ENCODE measurements around the gene MUL1.
"Not testable (repeated sequence)": the region's sequence is repeated elsewhere in the genome, so short reads cannot be mapped to it uniquely, and the experiment has no call there.

The MUL1 gene

GRCh38 chr1:20530901-20531300 lies 22.9 kb upstream of the MUL1 start:
- no peak for TF ChIP-seq ZNF274 (IDR thresholded peaks at IDR 0.05; ENCODE audit: low read depth, low read length)
- no peak overlapping the region for H3K4me3 ChIP-seq (ENCODE audit: low read length)

- H3K4me3 ChIP-seq (ENCODE audit: low read length) = no peak overlapping the region
- TF ChIP-seq ZNF274 (IDR thresholded peaks at IDR 0.05; ENCODE audit: low read depth, low read length) = no peak
These were observed 22.4 kb upstream of the MUL1 start for GRCh38 chr1:20530306-20530705.

GRCh38 chr1:20528221-20528620 lies 20.3 kb upstream of the MUL1 start:
- H3K4me3 ChIP-seq (ENCODE audit: low read length) = no peak overlapping the region
- no peak for TF ChIP-seq ZNF274 (IDR thresholded peaks at IDR 0.05; ENCODE audit: low read depth, low read length)

GRCh38 chr1:20526267-20526666 lies 18.3 kb upstream of the MUL1 start:
- TF ChIP-seq ZNF274 (IDR thresholded peaks at IDR 0.05; ENCODE audit: low read depth, low read length) = no peak
- H3K4me3 ChIP-seq (ENCODE audit: low read length) = no peak overlapping the region

- TF ChIP-seq ZNF274 (IDR thresholded peaks at IDR 0.05; ENCODE audit: low read depth, low read length) = no peak
These were observed 14.3 kb upstream of the MUL1 start for GRCh38 chr1:20521960-20522861.

GRCh38 chr1:20519609-20520262 lies 11.8 kb upstream of the MUL1 start:
- H3K4me3 ChIP-seq (ENCODE audit: low read length) = not testable (repeated sequence)

More at GRCh38 chr1:20521960-20522861, 14.3 kb upstream of the MUL1 start:
- H3K4me3 ChIP-seq (ENCODE audit: low read length) = no peak overlapping the region

GRCh38 chr1:20511518-20512428 lies 3.8 kb upstream of the MUL1 start:
- no peak overlapping the region for H3K4me3 ChIP-seq (ENCODE audit: low read length)
- no peak for TF ChIP-seq ZNF274 (IDR thresholded peaks at IDR 0.05; ENCODE audit: low read depth, low read length)

- TF ChIP-seq ZNF274 (IDR thresholded peaks at IDR 0.05; ENCODE audit: low read depth, low read length) = no peak
These were observed 440 bp upstream of the MUL1 start for GRCh38 chr1:20508411-20508771.

GRCh38 chr1:20507248-20507563 lies 745 bp downstream of the MUL1 start:
- no peak for TF ChIP-seq ZNF274 (IDR thresholded peaks at IDR 0.05; ENCODE audit: low read depth, low read length)

More at GRCh38 chr1:20508411-20508771, 440 bp upstream of the MUL1 start:
- H3K4me3 ChIP-seq (ENCODE audit: low read length) = peak overlapping the region; percentile 95

GRCh38 chr1:20505488-20505887 lies 2.5 kb downstream of the MUL1 start:
- no peak overlapping the region for H3K4me3 ChIP-seq (ENCODE audit: low read length)
- TF ChIP-seq ZNF274 (IDR thresholded peaks at IDR 0.05; ENCODE audit: low read depth, low read length) = no peak

More at GRCh38 chr1:20507248-20507563, 745 bp downstream of the MUL1 start:
- peak overlapping the region; percentile 95 for H3K4me3 ChIP-seq (ENCODE audit: low read length)

- no peak overlapping the region for H3K4me3 ChIP-seq (ENCODE audit: low read length)
- no peak for TF ChIP-seq ZNF274 (IDR thresholded peaks at IDR 0.05; ENCODE audit: low read depth, low read length)
These were observed 7.2 kb downstream of the MUL1 start for GRCh38 chr1:20500716-20501115.

GRCh38 chr1:20499718-20500117 lies 8.2 kb downstream of the MUL1 start:
- TF ChIP-seq ZNF274 (IDR thresholded peaks at IDR 0.05; ENCODE audit: low read depth, low read length) = no peak
- H3K4me3 ChIP-seq (ENCODE audit: low read length) = no peak overlapping the region

GRCh38 chr1:20499105-20499504 lies 8.8 kb downstream of the MUL1 start:
- no peak for TF ChIP-seq ZNF274 (IDR thresholded peaks at IDR 0.05; ENCODE audit: low read depth, low read length)
- no peak overlapping the region for H3K4me3 ChIP-seq (ENCODE audit: low read length)

- no peak overlapping the region for H3K4me3 ChIP-seq (ENCODE audit: low read length)
- TF ChIP-seq ZNF274 (IDR thresholded peaks at IDR 0.05; ENCODE audit: low read depth, low read length) = no peak
These were observed 9.8 kb downstream of the MUL1 start for GRCh38 chr1:20498116-20498515.

Measured in GM08714 (cell line).